ENCODE measurements around the gene TOP3A.

GRCh38 chr17:18318771-18319450 lies 4.1 kb upstream of the TOP3A start:
- TF ChIP-seq CTCF (IDR thresholded peaks at IDR 0.05) (no peak), POLR2A (IDR thresholded peaks at IDR 0.05) (no peak), POLR2AphosphoS5 (IDR thresholded peaks at IDR 0.05) (no peak)

All from prostate gland (tissue), 2 donors.